ENCODE measurements around the gene MIR17HG.

- TF ChIP-seq EP300 (IDR thresholded peaks at IDR 0.05), result no peak
- TF ChIP-seq, protein P1, sequence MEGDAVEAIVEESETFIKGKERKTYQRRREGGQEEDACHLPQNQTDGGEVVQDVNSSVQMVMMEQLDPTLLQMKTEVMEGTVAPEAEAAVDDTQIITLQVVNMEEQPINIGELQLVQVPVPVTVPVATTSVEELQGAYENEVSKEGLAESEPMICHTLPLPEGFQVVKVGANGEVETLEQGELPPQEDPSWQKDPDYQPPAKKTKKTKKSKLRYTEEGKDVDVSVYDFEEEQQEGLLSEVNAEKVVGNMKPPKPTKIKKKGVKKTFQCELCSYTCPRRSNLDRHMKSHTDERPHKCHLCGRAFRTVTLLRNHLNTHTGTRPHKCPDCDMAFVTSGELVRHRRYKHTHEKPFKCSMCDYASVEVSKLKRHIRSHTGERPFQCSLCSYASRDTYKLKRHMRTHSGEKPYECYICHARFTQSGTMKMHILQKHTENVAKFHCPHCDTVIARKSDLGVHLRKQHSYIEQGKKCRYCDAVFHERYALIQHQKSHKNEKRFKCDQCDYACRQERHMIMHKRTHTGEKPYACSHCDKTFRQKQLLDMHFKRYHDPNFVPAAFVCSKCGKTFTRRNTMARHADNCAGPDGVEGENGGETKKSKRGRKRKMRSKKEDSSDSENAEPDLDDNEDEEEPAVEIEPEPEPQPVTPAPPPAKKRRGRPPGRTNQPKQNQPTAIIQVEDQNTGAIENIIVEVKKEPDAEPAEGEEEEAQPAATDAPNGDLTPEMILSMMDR (IDR thresholded peaks at IDR 0.05), result peak in 3 of 5 experiments; percentile 24 to 30 (median 26)
These were observed 27.7 kb downstream of the MIR17HG start for GRCh38 chr13:91375116-91375729.
